Measurements from ENCODE around the gene SEPTIN3. TPM values are rescaled to one million over a fixed set of nuclear protein-coding genes. Genes with fewer than 3 reads are reported as not detected.

The SEPTIN3 gene
- total and polyA plus RNA-seq, 2 of the 8 experiments (the other 6 are each of a cell fraction or from before 2014, with no cell fraction given) = 38.9 to 52.9 TPM

DNA sequence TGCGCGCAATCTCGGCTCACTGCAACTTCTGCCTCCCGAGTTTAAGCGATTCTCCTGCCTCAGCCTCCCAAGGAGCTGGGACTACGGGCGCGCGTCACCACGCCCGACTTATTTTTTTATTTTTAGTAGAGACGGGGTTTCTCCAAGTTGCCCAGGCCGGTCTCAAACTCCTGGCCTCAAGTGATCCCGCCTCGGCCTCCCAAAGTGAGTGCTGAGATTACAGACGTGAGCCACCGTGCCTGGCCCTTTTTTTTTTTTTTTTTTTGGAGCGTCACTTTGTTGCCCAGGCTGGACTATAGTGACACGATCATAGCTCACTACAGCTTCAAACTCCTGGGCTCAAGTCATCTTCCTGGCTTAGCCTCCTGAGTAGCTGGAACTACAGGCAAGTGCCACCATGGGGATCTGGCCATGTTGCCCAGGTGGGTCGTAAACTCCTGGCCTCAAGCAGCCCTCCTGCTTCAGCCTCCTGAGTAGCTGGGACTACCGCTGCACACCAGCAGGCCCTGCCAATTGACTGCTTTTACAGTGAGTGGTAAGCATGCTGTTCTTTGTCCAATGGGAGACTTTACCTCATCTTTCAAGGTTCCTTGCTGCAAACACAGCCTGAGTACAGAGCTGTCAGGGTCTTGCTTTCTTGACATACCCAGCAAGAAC, 21.7 kb upstream of the SEPTIN3 start (continued):
- TF ChIP-seq CHD7 (IDR thresholded peaks at IDR 0.05; ENCODE audit: insufficient replicate concordance, low read length) (no peak), RFX5 (IDR thresholded peaks at IDR 0.05; ENCODE audit: borderline replicate concordance, low read depth, low read length) (no peak), POU5F1 (IDR thresholded peaks at IDR 0.05; ENCODE audit: low read depth, low read length) (no peak), EZH2 (IDR thresholded peaks at IDR 0.05; ENCODE audit: low read depth, low read length, severe bottlenecking) (no peak), CBX5 (IDR thresholded peaks at IDR 0.05; ENCODE audit: low read depth, low read length) (no peak), SUZ12 (IDR thresholded peaks at IDR 0.05; ENCODE audit: low read length) (no peak), GABPA (IDR thresholded peaks at IDR 0.05; ENCODE audit: borderline replicate concordance, insufficient read depth, low read length) (no peak), GTF2F1 (IDR thresholded peaks at IDR 0.05; ENCODE audit: borderline replicate concordance, low read depth, low read length) (no peak), MAFK (IDR thresholded peaks at IDR 0.05; ENCODE audit: low read depth, low read length) (no peak), ASH2L (IDR thresholded peaks at IDR 0.05; ENCODE audit: low read length) (no peak)
